Activated CD4-positive, CD25-positive, alpha-beta regulatory T cell treated with anti-CD3 and anti-CD28 coated beads, Interleukin-2, amount 50 U/mL, for 72 hours (primary cell): ENCODE results near the gene TAF3.

ENCODE experiments used
- DNase-seq: peaks from one replicate; pipeline ENCODE4 v3.0.0; 2021

Gene TAF3

DNA sequence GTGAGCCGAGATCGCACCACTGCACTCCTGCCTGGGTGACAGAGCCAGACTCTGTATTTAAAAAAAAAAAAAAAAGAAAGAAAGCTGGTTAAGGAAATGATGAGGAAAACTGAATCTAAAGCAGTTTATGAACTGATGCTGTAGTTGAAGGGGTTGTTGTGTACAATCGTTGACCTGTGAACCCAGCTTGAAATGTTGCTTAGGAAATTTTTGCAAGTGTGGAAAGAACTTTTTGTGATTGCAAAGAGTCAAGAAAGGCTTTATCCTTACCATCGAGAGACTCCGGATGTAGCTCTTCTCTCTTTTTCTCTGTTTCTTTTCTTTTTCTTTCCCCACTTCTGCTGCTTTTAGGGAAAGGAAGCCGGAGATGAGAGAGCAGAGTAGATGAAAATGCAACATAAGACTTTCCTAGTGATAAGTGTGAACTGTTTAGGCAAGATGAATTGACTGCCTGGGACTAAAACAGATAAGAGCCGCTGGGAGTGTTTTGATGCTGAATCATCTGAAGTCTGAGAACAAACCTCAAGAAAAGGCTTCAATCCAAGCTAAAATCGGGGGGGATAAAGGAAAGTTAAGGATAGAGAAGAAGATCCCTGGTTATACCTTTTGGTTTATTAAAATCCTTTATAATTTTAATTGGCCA, 69.0 kb downstream of the TAF3 start:
- no peak for DNase-seq

DNA sequence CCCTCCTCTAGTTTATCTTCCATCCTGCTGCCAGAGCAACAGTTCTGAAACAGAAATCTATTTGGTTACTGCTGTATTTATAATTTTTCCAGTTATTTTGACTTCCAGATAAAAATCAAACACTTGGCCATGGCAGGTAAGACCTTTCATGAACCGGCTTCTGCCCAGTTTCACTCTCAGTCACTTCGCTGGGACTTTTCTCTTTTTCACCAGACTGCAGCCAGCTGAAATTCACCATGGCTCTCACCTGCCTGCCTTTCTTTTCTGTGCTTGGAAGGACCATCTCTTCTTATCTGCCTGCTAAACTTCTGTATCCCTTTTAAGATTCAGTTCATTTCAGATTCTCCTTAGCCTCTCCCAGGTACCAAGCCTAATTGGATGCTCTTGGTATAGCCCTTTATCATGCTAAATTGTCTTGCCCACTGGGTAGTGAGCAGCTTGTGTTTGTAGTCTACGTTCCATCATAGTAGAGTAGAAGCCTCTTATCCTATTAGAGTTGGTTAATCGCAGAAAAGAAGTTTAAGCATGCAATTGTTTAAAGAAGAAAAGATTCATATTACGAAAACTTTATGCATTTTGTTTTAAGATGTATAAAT, 71.7 kb downstream of the TAF3 start:
- DNase-seq: no peak

DNA sequence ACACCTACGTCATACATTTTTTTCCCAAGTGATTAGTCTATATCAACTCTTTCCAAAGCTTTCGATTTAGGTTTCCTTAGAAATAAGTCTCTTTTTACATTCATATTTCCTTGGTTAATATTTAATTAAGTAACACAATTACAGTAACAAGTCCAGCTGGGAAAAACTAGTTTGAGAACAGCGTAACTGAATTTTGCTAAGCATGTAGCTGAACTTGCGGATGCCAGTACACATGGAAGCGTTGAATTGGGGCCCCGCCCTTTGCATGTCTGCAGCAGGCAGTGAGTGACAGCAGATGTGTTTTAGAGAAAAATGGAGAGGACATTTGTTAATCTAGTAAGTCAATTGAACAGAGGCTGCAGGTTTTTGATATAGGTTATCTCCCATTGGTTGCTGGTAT, 72.5 kb downstream of the TAF3 start:
- no peak for DNase-seq

DNA sequence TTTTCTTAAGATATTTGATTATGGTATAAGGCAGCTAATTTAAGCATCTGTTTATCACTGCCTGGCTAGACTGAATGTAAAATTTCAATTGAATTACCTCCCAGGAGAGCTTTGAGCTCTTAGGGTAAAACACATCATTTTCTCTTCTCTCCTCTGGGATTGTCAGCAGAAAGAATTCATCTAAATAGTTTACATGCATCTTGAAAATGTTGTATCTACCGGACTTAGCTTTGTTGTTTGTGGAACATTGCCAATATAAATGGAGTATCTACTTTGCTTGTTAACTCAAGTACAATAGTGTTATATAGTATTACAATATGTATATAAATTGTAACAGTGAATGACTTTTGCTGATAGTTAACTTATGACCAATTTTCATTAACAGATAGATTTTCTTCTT, 73.3 kb downstream of the TAF3 start:
- DNase-seq: no peak

DNA sequence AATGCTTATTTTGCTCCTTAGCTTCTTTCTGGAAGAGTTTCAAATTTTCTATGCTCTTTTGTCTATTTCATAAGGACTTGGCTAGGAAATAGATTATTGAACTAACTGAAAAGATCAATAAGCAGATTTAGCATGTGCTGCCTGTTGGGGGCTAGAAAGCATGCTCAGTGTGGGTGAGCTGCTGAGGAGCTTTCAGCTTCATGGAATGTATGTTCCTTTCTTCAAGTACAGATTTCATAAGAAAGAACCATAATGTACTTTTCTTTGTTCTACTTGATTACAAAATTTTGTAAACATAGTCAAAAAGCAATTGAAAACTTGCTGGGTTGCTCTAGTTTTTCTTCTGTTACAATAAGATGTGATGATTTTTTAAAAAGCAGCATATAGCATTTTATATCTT, 73.8 kb downstream of the TAF3 start:
- DNase-seq: no peak

DNA sequence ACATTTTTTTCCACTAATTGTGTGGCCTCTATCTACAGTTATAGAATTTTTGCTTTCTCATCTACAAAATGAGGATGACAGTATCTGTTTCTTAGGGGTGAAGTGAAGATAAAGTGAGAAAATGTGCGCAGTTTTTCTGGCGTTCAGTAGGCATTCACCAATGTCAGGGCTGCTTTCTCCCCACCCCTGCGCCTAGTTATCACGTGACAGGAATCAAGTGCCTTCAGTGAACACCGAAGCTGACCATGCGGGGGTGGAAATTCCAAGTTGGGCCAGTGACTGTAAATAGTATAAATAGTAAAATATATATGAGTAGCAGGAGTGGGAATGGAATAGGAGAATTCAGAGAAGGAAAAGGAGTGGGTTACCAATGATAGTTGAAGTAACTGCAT, 77.4 kb downstream of the TAF3 start:
- no peak for DNase-seq

DNA sequence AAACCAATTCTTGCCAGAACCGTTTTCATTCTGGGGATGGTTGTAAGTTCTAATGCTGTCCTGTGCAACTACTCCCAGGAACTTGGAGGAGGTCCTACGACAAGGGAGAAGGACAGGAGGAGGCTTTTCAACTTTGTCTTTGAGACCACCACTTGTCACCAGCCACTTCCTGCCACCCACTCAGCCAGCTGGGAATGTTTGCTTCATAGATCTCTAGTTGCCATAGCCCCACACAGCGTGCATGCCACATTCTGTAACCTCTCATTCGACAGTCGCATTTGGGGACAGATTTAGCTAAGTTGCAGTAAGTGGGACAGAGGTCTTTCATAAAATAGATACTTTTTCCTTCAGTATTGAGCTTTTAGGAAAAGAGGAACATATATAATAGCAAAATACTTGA, 78.0 kb downstream of the TAF3 start:
- DNase-seq: no peak

DNA sequence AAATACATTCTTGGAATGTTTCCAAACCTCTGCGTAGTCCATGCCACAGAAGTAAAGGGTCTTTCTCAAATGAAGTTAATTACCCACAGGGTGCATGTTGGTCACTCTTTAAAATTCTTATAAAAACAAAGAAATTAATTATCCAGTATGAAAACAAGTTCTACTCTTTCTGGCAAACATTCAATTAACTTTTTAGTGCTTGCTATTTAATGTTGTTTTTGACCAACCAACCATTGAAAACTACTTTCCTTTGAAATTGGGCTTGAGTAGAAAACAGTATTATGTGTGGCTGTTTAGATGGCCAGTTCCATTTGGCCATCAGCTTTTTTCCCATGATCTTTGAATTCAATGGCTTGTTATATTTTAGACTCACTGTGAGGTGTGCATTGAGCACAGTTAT, 83.0 kb downstream of the TAF3 start:
- no peak for DNase-seq

DNA sequence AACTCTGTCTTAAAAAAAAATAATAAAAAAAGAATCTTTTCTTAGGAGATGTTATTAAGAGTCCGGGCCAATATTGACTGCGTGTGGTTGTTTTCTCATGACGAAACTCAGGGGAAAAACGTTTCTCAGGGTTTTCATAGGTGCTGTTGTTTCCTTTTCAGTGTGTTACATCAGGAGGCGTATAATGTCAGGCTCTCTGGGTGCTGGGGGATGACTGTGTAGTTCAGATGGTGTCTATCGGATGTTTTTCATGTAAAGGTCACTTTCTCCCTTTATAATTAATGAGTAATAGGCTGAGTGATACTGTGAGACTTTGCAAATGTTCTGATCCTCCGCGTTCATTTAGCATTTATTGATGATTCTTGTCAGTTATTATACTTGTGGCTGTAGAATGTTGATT, 84.1 kb downstream of the TAF3 start:
- DNase-seq: no peak

DNA sequence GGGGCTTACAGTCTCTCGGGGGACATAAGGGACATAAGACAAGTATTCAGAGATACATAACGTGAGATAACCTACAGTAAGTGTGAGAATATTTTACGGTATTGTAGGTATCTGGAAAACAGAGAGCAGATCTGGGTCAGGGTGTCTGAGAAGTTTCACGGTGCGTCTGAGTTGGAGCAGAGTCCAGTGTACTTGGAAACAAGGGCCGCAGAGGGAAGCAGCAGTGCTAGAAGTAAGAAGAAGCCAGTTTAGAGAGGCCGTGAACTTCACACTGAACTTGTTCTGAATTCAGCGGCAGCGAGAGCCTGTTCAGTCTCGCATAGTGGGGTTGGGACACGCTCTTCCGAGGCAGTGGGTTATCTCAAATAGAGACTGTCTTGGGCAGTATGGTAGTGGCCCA, 85.5 kb downstream of the TAF3 start:
- DNase-seq: no peak

DNA sequence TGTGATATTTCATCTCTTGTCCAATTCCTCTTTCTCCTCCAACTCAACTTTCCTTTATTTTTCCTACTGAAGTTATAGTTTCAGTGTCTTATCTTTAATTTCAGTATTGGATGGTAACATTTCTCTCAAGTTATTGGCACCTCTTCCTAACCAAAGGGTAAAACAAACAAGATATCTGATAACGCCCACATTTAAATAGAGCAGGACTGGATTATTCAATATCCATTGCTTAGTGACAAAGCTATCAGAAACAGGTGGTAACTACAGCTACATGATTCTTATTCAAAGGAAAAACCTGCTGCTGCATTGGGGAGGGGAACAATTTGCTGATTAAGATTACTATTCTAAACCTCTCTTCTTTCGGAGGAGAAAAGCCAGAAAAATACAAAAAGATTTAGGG, 87.8 kb downstream of the TAF3 start:
- DNase-seq: no peak

DNA sequence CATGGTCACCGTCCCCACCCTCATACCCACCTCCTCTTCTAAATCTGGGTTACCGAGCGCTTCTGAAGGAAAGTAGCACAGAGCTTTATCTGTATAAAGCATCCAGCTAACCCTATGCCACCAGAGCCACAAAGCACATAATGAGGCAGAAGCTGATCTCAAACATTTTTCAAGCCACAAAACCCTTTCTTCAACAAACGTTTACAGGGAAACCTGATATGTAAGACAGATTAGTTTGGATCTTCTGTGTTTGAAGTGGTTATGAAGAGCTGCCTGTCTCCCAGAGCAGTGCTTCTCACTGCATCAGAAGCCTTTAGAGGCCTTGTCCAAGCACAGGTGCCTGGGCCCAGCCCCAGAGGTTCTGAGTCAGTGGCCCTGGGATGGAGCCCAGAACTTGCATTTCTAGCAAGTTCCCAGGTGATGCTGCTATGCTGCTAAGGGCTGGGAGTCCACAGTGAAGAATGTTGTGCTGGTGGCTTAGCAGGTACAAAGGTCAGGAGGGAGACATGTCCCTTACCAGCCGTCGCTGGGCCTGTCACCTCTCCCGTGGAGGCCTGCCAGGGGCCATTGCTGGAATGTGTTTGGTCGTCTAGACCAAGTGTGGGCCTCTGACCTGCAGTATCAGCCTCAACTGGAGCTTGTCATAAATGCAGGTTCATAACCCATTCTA, 90.4 kb downstream of the TAF3 start:
- DNase-seq: no peak

DNA sequence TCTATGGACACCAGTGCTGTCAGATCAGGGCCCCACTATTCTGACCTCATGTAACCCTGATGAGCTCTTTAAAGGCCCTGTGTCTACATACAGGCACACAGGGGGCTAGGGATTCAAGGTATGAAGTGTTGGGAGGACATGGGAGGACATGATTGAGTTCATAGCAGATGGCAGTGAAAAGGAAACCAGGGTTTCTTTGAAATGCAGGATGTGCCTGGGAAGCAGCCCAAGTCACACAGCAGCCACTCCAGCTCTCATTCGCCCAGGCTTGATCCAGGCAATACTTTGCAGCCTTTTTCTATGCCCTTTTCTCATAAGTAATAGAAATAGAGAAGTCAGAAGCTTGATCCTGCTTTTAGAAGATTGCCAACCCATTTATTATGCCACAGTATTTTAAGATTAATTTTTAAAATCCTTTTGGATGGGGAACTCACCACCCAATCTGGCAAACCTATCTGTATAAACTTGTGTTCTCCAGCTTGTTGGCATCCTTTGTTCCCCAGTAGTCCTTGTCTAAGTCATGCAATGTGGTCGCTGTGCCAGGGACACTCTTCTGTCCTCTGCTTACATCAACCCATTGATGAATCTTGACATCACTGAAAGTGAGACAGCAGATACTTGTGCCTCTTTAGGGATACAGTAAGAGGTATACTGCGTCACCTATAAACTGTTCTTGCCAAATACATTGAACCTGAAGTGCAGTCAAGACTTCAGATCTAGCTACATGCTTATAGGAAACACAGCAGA, 95.0 kb downstream of the TAF3 start:
- no peak for DNase-seq

DNA sequence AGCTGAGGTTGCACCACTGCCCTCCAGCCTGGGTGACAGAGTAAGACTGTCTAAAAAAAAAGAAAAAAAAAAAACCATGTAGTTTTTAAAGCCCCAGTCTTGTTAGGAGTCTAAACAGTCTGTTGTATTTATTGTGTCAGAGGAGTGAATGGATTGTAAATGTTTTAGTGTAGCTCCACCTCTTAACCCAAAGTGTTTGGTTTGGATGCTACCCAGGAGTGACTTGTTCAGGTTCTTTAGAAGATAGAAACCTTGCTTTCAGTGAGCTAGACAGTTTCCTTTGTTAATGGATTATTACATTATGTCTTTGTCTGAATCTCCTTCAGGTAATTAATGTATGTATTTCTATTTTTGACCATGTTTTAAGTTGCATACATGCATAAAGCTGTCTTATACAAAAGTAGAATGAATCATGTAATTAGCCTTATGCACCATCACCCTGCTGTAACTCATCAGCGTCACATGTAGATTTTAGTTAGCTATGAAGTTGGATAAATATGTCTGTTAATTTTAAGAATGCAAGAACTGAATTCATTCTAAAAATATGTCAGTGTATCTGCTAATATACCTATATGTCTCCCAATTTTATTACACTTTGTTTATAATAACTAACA, 97.7 kb downstream of the TAF3 start:
- DNase-seq: no peak

DNA sequence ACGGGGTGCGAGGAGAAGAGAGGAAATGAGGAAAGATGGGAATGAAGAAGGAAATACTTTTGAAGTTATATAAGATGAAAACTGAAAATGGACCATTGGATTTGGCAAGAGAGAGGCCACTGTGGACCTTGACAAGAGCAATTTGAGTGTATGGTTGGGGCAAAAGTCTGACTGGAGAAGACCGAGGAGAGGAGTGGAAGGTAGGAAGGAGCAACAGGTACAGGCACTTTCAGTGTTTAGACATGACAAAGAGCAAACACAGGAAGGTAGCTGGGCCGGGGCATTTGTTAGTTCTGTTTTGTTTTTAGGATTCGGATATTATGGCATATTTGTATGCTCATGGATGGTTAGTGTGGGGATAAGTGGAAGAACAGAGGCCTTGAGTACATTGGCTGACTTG, 99.4 kb downstream of the TAF3 start:
- no peak for DNase-seq

DNA sequence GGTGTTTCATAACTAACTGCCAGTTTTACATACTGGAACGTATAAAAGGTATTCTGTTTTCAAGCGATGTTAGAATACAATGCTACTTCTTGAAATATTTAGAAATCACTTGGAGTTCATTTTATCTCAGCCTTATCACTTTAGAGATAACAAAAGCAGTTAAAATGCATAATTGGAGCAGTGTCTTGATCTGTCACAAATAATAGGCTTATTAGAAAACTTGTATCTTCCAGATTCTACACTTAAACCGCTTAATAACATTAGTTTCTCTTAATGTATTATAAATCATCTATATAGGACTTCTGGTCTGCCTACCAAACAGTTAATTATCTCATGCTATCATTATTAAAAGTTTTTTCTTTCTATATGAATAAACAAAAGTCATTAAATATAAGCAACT, 104.4 kb downstream of the TAF3 start:
- no peak for DNase-seq

DNA sequence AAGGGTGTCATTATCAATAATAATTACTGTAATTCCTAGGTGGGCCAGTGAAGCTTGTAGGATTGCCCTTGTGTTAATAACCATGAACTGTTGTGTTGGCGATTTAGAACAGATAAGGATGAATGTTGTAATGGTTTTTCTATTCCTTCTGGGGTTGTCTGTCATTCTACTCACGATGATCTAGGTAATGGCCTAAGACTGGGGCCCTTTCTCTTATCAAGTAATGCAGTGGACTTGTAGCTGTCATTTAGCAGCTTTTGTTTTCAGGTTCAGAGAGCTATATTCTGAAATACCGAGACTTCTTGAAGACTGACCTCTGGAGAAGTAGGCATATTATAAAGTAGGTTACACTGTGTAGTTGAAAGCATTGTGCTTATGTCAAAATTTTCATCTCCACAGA, 110.2 kb downstream of the TAF3 start:
- DNase-seq: no peak

DNA sequence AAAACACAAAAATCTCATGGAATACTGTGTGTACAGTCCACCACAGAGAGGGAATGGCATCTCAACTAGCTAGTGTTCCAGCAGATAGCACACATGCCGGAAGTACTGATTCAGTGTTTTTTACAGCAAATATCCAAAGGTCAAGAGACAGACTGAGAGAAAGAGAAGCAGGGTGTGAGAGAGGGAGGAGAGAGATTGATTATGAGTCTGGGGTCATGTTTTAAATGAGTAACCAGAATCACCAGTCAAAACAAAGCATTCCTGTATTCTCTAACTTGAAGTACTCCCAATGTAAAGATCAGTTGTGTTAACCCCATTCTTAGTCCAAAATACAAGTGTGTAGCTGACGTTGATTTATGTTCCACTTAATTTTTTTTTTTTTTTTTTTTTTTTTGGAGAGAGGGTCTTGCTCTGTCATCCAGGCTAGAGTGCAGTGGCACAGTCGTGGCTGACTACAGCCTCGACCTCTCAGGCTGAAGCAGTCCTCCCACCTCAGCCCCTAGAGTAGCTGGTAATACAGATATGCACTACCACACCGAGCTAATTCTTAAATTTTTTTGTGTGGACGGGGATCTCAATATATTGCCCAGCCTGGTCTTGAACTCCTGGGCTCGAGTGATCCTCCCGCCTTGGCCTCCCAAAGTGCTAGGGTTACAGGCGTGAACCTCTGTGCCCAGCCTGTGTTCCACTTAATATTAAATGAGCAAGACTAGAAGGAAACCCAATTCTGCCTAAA, 114.2 kb downstream of the TAF3 start:
- DNase-seq: no peak

DNA sequence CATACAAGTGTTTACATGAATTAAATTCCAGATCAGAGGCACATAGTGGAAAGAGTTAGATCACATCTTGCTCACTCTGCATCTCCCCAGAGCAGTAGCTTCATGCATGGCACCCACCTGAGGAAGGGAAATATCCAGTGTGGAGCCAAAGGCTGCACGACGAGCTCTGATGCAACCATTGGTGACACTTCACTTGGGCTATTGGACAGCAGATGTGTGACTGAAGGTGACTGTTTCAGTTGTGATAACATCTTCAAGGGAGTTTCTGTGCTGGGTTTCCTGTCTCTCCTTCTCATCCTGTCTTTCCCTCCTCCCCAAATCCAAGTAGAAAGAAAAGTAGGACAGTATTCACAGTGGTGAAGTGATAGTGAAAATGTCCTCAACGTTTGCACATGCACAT, 115.0 kb downstream of the TAF3 start:
- DNase-seq: no peak

DNA sequence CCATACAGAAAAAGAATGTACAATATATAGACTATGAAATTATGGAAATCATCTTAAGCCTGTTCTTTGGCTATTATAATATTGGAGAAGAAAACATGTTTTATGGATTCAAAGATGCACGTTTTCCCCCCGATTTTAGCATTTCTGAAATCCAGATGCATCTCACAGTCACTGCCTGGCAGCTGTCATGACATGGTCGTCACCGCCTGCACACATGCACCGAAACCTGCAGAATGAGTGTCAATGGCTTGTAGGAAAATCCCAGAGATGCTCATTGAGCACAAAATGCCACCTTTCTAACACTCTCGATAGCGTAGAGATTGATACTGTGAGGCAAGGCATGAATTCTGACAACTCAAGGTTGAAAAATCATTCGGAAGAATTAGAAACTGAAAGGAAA, 115.5 kb downstream of the TAF3 start:
- DNase-seq: no peak

DNA sequence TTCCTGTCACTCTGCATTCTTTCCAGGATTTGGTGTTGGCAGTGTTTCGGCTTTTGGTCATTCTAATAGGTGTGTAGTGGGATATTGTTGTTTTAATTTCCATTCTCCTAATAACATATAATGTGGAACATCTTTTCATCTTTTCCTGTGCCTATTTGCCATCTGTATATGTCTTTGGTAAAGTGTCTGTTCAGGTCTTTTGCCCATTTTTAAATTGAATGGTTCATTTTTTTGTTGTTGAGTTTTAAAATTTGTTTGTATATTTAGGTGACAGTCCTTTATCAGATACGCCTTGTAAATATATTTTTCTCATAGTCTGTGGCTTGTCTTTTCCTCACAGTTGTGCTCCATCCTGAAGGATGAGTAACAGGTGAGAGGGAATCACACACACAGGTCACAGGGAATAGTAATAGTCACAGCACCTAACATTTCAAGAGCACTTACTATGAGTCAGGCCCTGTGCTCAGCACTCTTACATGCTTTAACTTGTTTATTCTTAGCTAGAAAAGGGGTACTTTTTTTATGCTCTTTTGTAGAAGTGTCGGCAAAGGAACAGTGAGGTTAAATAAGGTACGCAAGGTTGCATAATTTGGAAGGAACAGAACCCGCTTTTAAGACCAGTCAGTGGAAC, 119.1 kb downstream of the TAF3 start:
- no peak for DNase-seq

DNA sequence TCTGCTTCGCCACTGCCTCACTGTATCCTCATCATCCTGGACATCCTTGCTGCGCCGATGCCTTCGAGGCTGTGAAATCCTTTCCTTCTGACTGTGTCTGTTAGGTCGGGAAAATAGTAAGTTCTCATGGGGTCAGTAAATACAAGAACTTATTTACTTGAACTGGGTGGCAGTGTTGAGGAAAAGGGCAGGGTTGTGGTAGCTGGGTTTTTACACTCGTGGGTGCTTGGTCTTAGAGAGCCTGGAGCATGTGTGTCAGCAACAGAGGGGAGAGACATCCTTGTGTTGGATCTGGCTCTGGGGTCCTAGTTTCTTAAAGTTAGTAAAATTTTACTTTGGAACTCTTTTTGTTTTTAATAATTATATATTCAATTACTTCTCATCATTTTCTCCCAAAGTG, 123.3 kb downstream of the TAF3 start:
- DNase-seq: no peak
